HG02623 (cell line): ENCODE results near the gene CCDC112.
"Not testable (repeated sequence)": the region's sequence is repeated elsewhere in the genome, so short reads cannot be mapped to it uniquely, and the experiment has no call there.

Experiments used
- ATAC-seq: cut with Tn5 transposase; IDR thresholded peaks from one replicate; pipeline ENCODE4 v1.9.1; 2021; ENCODE audit warnings: moderate library complexity; ENCODE audit not compliant: unreplicated experiment

The CCDC112 gene, protein sequence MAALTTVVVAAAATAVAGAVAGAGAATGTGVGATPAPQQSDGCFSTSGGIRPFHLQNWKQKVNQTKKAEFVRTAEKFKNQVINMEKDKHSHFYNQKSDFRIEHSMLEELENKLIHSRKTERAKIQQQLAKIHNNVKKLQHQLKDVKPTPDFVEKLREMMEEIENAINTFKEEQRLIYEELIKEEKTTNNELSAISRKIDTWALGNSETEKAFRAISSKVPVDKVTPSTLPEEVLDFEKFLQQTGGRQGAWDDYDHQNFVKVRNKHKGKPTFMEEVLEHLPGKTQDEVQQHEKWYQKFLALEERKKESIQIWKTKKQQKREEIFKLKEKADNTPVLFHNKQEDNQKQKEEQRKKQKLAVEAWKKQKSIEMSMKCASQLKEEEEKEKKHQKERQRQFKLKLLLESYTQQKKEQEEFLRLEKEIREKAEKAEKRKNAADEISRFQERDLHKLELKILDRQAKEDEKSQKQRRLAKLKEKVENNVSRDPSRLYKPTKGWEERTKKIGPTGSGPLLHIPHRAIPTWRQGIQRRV

DNA sequence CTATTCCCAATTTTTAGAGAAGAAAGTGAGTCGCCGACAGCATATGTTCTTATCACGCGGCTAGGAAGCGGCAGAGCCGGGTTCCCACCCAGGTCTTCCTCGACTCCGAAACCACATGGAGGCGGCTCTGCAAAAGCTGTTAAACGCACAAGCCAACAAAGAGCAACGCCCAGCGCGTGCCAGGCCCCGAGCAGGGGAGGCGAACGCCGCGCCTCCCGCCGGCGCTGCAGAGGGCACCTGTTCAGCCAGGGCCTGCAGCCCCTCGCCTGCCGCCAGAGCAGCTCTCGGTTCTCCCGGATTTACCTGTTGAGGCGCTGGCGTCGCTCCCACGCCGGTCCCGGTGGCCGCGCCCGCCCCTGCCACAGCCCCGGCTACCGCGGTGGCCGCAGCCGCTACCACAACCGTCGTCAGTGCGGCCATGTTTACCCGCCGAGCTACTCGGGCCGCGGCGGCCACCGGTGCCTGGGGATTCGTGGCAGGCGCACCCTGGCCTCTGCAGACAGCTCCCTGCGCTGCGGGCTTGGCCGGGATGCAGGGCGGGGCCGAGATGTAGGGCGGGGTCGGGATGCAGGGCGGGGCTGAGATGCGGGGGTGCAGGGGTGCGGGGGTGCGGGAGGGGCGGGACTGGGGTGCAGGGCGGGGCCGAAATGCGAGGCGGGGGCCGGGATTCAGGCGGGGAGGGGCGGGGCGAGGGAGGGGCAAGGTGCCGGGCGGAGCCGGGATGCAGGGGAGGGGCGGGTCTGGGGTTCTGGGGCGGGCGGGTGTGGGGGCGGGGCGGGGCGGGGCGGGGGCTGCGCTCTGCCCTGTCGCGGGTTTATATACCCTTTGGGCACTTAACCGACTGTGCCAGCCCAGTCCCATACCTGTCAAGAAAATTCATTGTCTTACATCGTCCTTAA, at the start of gene CCDC112:
Gene CCDC112 (minus strand): TSS at position 531 of the 899 bp plus-strand sequence. CDS start 111 bp downstream, at position 420.
- ATAC-seq, result peak; percentile 76

DNA sequence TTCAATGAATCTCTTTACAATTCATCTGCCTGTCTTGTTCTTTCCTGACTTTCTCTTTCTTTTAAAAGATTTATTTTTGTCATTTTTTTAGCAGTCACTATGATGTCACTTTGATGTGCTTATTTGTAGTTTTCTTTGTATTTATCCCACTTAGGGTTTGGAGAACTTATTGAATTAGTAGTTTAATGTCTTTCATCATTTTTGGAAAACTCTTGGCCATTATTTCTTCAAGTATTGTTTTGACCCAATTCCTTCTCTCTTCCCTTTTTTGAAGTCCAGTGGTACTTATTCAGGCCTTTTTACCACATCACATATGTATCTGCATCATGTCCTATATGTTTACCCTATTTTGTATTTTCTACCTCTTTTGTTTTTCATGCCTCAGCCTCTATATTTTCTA, 48.9 kb upstream of the CCDC112 start:
- no peak for ATAC-seq

DNA sequence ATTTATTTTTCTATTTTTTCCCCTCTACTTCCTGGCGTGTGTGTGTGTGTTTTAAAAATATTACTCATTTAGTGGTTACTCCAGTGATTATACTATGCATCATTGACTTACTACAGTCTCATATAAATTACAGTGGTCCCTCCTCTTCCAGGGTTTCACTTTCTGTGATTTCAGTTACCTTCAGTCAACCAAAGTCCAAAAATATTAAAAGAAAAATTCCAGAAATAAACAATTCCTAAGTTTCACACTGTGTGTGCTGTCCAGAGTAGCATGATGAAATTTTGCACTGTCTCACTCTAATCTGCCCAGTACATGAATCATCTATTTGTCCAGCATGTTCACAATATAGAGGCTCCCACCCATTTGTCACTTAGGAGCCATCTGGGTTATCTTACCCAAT, 47.4 kb upstream of the CCDC112 start:
- no peak for ATAC-seq

DNA sequence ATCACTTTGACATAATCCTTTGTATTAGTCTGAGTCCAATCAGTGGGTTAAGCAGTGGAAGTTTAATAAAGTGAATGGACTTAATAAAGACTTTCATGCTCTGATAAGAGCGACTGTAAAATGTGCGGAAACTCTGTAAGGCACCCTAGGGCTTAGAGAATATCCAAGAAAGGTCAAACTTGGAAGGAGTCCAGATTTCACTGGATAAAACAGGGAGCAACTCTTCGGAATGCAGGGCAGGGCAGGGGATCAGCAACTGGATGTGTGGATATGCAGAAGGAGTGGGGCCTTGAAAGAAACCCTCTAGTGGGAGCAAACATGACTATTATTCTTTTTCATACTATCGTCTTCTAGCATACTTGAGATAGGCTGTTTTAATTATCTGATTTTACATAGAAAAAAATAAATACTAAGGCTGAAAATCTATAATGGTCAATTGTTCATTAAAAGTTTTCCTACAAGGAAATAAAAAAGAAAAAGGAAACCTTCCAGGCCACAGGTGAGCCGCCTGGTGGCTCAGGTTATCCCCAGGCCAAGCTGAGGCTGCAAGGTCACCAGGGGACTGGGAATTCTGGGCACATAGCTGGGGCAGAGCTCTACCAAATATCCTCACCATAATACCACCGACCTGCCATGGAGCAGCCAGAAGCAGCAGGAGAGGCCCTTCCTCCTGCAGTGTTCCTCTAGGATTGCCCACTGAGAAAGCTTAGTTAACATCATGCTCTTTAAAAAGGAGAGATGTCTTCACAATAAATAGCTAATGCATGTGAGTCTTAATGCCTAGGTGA, 46.3 kb upstream of the CCDC112 start:
- no peak for ATAC-seq

DNA sequence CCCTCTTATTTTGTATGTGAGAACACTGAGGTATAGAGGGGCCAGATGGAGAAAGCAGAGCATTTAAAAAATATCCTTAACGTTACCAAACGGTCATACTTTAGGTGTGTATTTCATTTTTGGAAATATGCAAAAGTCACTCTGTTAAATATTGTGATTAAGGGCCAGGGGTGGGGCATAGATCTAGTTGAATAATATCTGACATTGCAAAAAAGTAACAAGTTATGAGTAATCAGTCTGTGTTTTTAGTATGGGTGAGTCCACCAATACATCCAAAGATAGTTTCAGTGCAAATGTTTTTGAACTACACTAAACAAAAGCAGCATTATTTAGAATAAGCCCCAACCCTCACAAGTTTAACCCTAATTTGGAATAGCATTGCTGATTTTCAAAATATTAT, 45.3 kb upstream of the CCDC112 start:
- ATAC-seq, result no peak

DNA sequence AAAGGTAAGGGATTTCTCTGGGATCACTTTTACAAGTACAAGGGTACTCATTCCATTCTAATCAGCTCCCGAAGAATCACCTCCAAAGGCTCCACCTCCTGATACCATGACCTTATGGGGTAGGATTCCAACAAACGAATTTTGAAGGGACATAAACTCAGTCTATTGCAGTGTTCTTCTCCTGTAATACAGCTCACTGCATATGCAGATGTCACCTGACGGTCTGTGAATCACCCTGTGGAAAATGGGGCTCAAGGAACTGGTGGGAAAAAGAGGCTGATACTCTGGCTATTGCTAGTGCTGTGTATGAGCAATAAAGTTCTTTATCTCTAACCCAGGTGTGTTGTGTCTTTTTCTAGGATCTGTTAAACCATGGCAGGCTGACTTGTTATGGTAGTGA, 42.4 kb upstream of the CCDC112 start:
- no peak for ATAC-seq

DNA sequence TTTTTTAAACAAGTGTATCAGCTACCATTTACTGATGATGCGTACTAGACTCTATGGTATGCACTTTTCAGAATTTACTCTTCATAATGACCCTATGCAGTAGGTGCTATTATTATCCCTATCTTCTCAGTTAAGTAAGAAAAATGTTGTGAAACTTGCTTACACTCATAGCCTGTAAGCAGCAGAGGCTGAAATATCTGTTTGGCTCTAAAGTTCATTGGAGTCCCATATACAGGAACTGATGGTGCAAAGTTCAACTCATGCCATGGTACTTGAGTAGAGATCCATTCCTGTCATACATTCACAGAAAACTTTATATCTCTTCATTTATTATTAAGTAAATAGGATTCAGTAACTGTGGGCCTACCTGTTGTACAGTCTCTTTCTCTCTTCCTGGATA, 41.4 kb upstream of the CCDC112 start:
- no peak for ATAC-seq

DNA sequence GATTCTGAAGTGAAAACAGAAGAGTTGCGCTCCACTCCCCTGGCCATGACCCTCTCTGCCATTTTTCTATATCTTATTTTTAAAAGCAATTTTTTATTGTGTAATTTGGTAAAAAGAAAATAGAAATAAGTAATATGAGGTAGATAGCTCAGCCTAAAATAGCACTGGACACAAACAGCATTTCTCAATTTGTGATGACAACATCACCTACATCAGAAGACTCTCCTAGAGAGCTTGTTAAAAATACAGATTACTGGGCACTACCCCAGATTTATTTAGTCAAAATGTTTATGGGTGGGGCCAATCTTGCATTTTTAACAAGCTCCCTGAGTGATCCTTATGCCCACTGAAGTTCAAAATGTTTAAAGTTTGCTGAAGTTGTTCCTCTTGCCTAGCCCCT, 40.5 kb upstream of the CCDC112 start:
- ATAC-seq, result no peak

DNA sequence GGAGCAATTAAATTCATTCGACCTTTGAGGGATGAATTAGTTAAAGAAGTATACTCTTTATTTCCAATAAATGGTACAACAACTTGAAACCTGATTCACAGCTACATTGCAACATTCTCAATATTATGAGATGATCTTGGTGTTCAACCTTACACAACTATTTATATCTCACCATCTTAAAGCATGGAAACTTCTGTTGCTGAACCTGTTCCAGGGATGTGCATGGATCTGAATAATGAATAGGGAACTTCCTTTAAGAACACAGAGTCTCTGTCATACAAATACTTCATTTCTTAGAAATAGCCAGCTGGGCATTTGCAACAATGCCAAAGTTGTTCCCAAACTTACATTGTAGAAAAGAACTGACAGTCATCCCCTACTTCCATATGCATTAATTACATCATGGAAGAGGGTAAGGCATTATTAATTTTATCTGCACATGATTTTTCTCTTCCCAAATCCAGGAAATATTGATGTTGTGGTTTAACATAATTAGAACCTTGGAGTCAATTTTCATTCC, 39.8 kb upstream of the CCDC112 start:
- ATAC-seq, result no peak

DNA sequence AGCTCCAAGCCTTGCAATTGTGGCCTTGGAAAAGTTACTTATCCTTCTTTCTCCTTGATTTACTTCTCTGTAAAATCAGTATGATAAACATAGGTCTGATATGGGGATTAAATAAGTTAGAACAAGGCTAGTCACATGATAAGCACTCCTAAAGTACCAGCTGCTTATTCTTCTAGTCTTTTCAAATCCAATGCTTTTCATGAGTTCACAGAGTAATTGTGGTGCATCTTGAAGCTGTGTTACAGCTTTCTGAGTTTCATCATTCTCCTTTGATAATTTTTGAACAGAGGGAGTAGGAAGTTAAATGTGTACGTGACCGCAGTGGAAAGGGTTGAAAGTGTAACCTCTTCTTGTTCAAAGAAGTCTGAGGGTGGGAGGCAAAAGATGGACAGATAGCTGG, 38.8 kb upstream of the CCDC112 start:
- no peak for ATAC-seq

DNA sequence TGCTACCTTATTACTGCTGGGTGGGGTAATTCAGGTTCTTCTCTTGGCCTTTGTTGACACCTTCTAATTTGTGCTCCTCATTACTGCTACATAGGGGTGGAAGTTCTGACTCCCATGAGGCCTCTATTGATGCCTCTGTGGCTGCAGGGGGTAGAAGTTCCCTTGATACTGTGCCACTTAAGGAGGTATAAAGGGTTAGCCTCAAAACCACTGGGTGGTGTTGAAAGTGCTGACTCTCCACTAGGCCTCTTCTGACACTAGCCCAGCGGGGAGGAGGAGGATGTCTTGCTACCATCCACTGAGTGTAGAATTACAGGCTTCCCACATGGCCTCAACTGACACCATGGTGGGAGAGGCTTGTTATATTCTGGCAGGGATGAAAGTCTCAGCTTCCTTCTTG, 36.7 kb upstream of the CCDC112 start:
- no peak for ATAC-seq

DNA sequence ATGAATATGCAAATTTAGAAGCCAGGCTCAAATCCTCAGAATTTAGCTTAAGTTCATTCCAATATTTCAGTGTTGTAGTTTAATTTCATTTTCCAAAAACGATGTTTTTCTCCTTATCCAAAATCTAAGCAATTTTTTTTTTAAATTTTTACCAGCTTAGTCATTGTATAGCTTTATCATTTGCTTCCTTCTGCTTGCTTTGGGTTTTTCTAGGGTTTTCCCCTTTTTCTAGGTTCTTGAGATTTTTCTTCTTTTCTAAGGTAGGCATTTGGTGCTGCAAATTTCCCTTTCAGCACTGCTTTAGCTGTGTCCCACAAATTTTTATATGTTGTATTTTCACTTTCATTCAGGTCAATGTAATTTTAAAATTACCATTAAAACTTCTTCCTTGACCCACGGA, 34.4 kb upstream of the CCDC112 start:
- ATAC-seq, result no peak

DNA sequence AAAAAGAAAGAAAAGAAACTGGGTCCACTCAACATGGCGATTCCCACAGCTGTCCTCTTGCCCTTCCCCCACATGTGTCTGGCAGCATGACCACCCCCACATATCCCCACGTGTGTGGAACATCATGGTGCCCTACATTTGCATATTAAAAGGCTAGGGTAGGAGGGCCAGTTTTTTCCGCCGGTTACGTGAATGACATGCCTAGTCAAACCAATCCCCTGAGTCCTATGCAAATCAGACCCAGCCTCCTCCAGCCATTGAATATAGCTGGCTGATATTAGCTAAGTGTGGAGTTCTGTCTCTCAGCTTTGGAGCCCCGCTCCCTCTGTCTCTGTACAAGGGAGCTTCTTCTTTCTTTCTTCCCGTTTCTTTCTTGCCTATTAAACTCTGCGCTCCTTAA, 33.0 kb upstream of the CCDC112 start:
- no peak for ATAC-seq

DNA sequence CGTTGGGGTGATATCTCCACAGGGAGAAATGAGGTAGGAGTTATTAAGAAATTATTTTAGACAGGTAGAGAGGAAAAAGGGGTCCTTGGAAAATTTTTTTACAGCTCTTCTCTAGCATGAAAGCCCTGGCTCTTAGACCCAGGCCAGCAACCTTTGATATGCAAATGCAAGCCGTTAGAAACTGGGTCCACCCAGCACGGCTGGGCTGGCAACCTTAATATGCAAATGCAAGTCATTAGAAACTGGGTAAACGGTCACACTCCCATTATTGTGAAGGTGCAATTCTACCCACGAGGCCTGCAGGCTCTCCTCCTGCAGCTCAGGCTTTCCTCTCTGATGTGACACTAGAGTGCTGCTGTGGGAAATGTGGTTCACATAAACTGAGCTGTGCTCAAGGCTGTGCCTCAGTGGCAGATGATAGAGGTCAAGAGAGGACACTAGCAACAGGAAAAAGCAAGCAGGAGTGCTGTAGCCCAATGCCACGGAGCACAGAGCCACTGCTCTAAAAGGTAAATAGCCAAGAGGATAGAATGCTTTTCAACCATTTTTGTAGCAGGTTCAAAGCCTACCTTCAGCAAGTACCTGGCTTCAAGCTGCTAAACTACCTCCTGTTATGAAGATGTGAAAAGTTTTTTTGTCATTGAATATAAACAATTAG, 32.3 kb upstream of the CCDC112 start:
- ATAC-seq, result not testable (repeated sequence)

DNA sequence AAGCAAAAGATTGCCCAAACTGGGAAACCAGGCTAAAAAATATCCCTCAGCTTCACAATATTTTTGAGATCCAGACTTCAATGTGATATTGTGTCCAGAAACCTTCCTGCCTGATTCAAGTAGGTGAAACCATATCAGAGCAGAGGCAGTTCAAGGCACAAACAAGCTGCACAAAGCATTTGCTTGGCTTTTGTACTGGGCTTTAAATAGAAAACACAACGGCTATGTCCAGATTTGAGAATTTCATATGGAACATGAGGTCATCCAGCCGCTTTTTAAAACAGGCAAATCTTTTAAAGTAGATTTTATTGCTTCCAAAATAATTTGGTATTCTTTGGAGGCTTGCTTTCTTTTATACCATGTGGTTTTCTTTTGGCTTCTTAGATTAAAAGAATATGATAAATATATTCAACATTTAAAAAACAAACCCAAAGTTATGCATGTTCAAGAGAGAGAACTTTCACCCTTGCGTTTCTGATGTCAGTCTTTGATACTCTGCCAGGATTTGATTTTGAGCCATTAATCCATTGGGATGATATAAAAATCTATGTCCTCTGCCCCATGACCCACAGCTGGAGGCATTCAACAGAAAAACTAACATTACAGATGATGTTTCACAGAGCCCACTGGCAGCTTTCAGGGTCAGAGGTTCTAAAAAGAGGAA, 29.0 kb upstream of the CCDC112 start:
- ATAC-seq, result no peak

DNA sequence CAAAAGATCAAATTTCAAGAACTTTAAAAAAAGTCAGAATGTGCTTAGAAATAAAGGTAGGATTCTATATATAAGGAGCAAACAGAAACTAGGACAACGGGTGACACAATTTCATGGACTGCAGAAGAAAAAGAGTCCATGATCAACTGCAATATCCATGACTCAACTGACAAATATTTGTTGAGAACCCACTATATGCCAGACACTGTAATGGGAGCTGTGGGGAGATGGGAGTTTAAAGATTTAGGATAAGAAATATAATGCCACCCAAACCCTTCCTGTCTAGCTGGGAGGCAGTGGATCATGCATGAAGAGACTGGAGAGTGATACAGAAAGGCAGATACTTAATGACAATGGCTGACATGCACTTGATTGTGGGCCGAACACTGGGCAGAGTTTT, 27.6 kb upstream of the CCDC112 start:
- no peak for ATAC-seq

DNA sequence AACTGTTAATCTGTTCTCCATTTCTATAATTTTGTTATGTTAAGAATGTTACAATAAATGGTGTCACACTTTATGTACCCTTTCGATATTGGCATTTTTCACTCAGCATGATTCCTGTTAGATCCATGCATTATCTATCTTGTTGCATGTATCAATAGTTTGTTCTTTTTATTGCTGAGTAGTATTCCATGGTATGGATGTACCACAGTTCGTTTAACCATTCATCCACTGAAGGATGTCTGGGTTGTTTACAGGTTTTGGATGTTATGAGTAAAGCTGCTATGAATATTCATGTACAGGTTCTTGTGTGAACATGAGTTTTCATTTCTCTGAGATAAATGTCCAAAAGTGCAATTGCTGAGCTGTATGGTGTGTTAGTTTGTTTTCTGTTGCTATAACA, 26.3 kb upstream of the CCDC112 start:
- ATAC-seq, result no peak

DNA sequence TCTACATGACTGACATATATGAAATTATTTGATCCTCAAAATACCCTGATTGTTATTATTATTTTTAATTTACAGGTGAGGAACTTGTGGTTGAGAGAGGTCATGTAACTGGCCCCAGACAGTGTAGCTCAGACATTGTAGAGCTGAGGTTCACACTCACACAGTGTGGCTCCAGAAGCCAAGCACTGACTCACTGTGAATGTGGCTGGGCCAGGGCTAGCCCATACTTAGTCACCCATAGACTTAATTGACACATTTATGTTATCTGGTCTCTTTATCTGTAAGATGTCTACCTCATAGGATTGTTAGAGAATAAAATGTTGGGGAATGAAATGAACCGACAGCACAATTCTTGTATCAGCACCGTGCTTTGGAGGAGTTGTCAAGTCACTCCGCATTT, 24.9 kb upstream of the CCDC112 start:
- no peak for ATAC-seq

DNA sequence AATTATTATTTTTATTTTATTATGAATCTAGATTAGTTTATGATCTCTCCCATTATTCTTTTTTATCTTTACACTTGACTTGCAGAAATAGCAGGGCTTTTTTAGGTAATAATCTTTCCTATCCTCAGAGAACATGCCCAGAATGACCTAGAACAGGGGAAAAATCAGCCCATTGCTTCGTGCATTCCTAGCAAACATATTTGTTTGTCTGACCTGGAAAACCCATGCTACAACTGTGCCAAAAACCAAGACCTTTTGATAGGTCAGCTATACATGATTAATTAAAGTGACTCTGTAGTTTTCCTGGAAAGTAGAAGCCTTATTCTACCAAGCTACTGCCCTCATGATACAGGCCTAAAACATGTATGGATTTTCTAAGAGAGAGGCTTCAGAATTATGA, 24.1 kb upstream of the CCDC112 start:
- no peak for ATAC-seq

DNA sequence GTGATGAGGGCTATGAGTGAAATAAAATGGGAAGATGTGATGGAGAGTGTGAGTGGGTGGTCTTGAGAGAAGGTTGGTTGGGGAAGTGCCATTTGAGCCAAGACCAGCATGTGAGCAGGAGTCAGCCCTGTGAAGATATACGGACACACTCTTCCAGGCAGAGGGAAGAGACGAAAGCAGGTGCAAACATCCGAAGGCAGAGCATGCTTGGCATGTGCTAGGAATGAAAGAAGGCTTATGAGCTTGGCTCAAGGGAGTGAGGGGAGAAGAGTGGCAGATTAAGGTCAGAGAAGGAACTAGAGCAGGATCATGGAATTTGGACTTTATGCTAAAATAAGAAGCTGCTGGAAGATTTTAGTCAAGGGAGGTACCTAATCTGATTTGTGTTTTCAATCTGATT, 23.6 kb upstream of the CCDC112 start:
- no peak for ATAC-seq
